Immature natural killer cell (primary cell): Measurements from ENCODE around the gene TMEM138. TPM values are rescaled to one million over a fixed set of nuclear protein-coding genes. Genes with fewer than 3 reads are reported as not detected.
A peak's percentile ranks its signal among the peaks of the same experiment; 100 is the strongest.

Experiments used
- DNase-seq, 3 donors: peaks; one replicate each; pipeline ENCODE4 v3.0.0; 2022; ENCODE audit warnings: mixed read lengths in 1 of 3
- H3K27ac Mint-ChIP-seq, 6 donors: one replicate each; pipeline ENCODE4 v1.8.0; 2020; ENCODE audit warnings: mixed read lengths in 6 of 6, mild to moderate bottlenecking in 5 of 6, inconsistent platforms in 4 of 6, moderate library complexity in 3 of 6
- H3K27me3 Mint-ChIP-seq, 3 donors: one replicate each; pipeline ENCODE4 v1.8.0; 2020 to 2021; ENCODE audit warnings: low read depth in 3 of 3, mild to moderate bottlenecking in 3 of 3, mixed read lengths in 3 of 3, moderate library complexity in 3 of 3, inconsistent platforms in 1 of 3
- H3K36me3 Mint-ChIP-seq, 3 donors: one replicate each; pipeline ENCODE4 v1.8.0; 2020; ENCODE audit warnings: mixed read lengths in 3 of 3, inconsistent platforms in 2 of 3, mild to moderate bottlenecking in 2 of 3
- H3K4me1 Mint-ChIP-seq, 2 donors: one replicate each; pipeline ENCODE4 v1.8.0; 2020; ENCODE audit warnings: inconsistent platforms in 2 of 2, mild to moderate bottlenecking in 2 of 2, mixed read lengths in 2 of 2, moderate library complexity in 1 of 2
- H3K4me3 Mint-ChIP-seq, 5 donors: one replicate each; pipeline ENCODE4 v1.8.0; 2020; ENCODE audit warnings: mild to moderate bottlenecking in 5 of 5, mixed read lengths in 5 of 5, inconsistent platforms in 3 of 5, moderate library complexity in 3 of 5
- H3K9me3 Mint-ChIP-seq, 6 donors: one replicate each; pipeline ENCODE4 v1.8.0; 2020; ENCODE audit warnings: mild to moderate bottlenecking in 6 of 6, mixed read lengths in 6 of 6, inconsistent platforms in 4 of 6, moderate library complexity in 3 of 6
- polyA plus RNA-seq, 3 donors: library from polyadenylated mRNA; unstranded; fragments of 300-500 nt; fragmentation: Illumina TruSeq; gene quantifications; one replicate each; pipeline ENCODE4 v1.2.3, GENCODE V29; 2021

The TMEM138 gene
- polyA plus RNA-seq, 3 donors from 2014 or later, result 28.4 to 61.4 (median 57.5) TPM

- H3K4me1 Mint-ChIP-seq, result no peaks in the 10 kb centered on the region
- H3K9me3 Mint-ChIP-seq, result no peaks in the 10 kb centered on the region
- H3K27ac Mint-ChIP-seq, result no peak overlapping the region
- DNase-seq, result no peak
- peaks cover 0 to 2% (median 0%) of the 10 kb centered on the region in 3 donors for H3K27me3 Mint-ChIP-seq
- peaks cover 8 to 14% (median 8%) of the 10 kb centered on the region in 3 donors for H3K36me3 Mint-ChIP-seq
- no peak overlapping the region for H3K4me3 Mint-ChIP-seq
These were observed 14.2 kb upstream of the TMEM138 start for GRCh38 chr11:61347916-61348461.

- Mint-ChIP-seq H3K4me3 (no peak overlapping the region), H3K36me3 (peaks cover 14 to 21% (median 15%) of the 10 kb centered on the region in 3 donors), H3K4me1 (no peaks in the 10 kb centered on the region), H3K9me3 (no peaks in the 10 kb centered on the region), H3K27me3 (peaks cover 0 to 2% (median 0%) of the 10 kb centered on the region in 3 donors), H3K27ac (no peak overlapping the region)
- DNase-seq, result no peak
These were observed 12.9 kb upstream of the TMEM138 start for GRCh38 chr11:61349189-61349751.

GRCh38 chr11:61349916-61350315 lies 12.3 kb upstream of the TMEM138 start:
- DNase-seq, result no peak
- no peaks in the 10 kb centered on the region for H3K9me3 Mint-ChIP-seq
- no peaks in the 10 kb centered on the region for H3K4me1 Mint-ChIP-seq
- peaks cover 0 to 2% (median 0%) of the 10 kb centered on the region in 3 donors for H3K27me3 Mint-ChIP-seq
- peaks cover 14 to 21% (median 15%) of the 10 kb centered on the region in 3 donors for H3K36me3 Mint-ChIP-seq
- peak overlapping the region in 2 of 6 donors; percentile 53 to 69 for H3K27ac Mint-ChIP-seq
- H3K4me3 Mint-ChIP-seq, result no peak overlapping the region

GRCh38 chr11:61350336-61350735 lies 11.8 kb upstream of the TMEM138 start:
- peaks cover 0 to 2% (median 0%) of the 10 kb centered on the region in 3 donors for H3K27me3 Mint-ChIP-seq
- DNase-seq, result no peak
- no peak overlapping the region for H3K4me3 Mint-ChIP-seq
- H3K36me3 Mint-ChIP-seq, result peaks cover 14 to 25% (median 15%) of the 10 kb centered on the region in 3 donors
- no peak overlapping the region for H3K27ac Mint-ChIP-seq
- H3K4me1 Mint-ChIP-seq, result no peaks in the 10 kb centered on the region
- H3K9me3 Mint-ChIP-seq, result no peaks in the 10 kb centered on the region

GRCh38 chr11:61350803-61351202 lies 11.4 kb upstream of the TMEM138 start:
- no peak for DNase-seq
- H3K4me3 Mint-ChIP-seq, result no peak overlapping the region
- H3K27me3 Mint-ChIP-seq, result peaks cover 0 to 2% (median 0%) of the 10 kb centered on the region in 3 donors
- no peaks in the 10 kb centered on the region for H3K9me3 Mint-ChIP-seq
- no peak overlapping the region for H3K27ac Mint-ChIP-seq
- H3K36me3 Mint-ChIP-seq, result peaks cover 14 to 25% (median 15%) of the 10 kb centered on the region in 3 donors
- H3K4me1 Mint-ChIP-seq, result no peaks in the 10 kb centered on the region

- Mint-ChIP-seq H3K9me3 (no peaks in the 10 kb centered on the region), H3K36me3 (peaks cover 14 to 25% (median 15%) of the 10 kb centered on the region in 3 donors), H3K4me1 (no peaks in the 10 kb centered on the region), H3K27me3 (peaks cover 0 to 2% (median 0%) of the 10 kb centered on the region in 3 donors), H3K27ac (no peak overlapping the region), H3K4me3 (no peak overlapping the region)
- DNase-seq, result no peak
These were observed 10.1 kb upstream of the TMEM138 start for GRCh38 chr11:61352038-61352437.

GRCh38 chr11:61353131-61354067 lies 8.8 kb upstream of the TMEM138 start:
- Mint-ChIP-seq H3K4me3 (no peak overlapping the region), H3K9me3 (no peaks in the 10 kb centered on the region), H3K4me1 (peaks cover 0 to 2% of the 10 kb centered on the region in 2 donors), H3K27me3 (peaks cover 0 to 2% (median 0%) of the 10 kb centered on the region in 3 donors), H3K27ac (no peak overlapping the region), H3K36me3 (peaks cover 14 to 25% (median 15%) of the 10 kb centered on the region in 3 donors)
- no peak for DNase-seq

GRCh38 chr11:61354208-61354607 lies 8.0 kb upstream of the TMEM138 start:
- Mint-ChIP-seq H3K4me3 (no peak overlapping the region), H3K27ac (no peak overlapping the region), H3K9me3 (no peaks in the 10 kb centered on the region), H3K27me3 (peaks cover 0 to 2% (median 0%) of the 10 kb centered on the region in 3 donors), H3K36me3 (peaks cover 14 to 25% (median 15%) of the 10 kb centered on the region in 3 donors), H3K4me1 (peaks cover under 1 to 3% of the 10 kb centered on the region in 2 donors)
- DNase-seq, result no peak

- H3K4me3 Mint-ChIP-seq, result no peak overlapping the region
- peaks cover 11 to 17% (median 12%) of the 10 kb centered on the region in 3 donors for H3K36me3 Mint-ChIP-seq
- no peak overlapping the region for H3K27ac Mint-ChIP-seq
- H3K4me1 Mint-ChIP-seq, result peaks cover 19 to 20% of the 10 kb centered on the region in 2 donors
- no peak for DNase-seq
- H3K27me3 Mint-ChIP-seq, result peaks cover 0 to 2% (median 2%) of the 10 kb centered on the region in 3 donors
- H3K9me3 Mint-ChIP-seq, result no peaks in the 10 kb centered on the region
These were observed 5.5 kb upstream of the TMEM138 start for GRCh38 chr11:61356706-61357105.

- Mint-ChIP-seq H3K27ac (peak overlapping the region in 1 of 6 donors; percentile 55), H3K4me3 (no peak overlapping the region), H3K27me3 (peaks cover 0 to 7% (median 3%) of the 10 kb centered on the region in 3 donors), H3K4me1 (peaks cover 23 to 25% of the 10 kb centered on the region in 2 donors), H3K9me3 (no peaks in the 10 kb centered on the region), H3K36me3 (peaks cover 11 to 14% (median 11%) of the 10 kb centered on the region in 3 donors)
- no peak for DNase-seq
These were observed 4.8 kb upstream of the TMEM138 start for GRCh38 chr11:61357233-61357893.

GRCh38 chr11:61357894-61358239 lies 4.3 kb upstream of the TMEM138 start:
- H3K4me3 Mint-ChIP-seq, result no peak overlapping the region
- peaks cover 7 to 11% (median 8%) of the 10 kb centered on the region in 3 donors for H3K36me3 Mint-ChIP-seq
- H3K27ac Mint-ChIP-seq, result peak overlapping the region in 1 of 6 donors; percentile 55
- H3K27me3 Mint-ChIP-seq, result peaks cover 0 to 7% (median 4%) of the 10 kb centered on the region in 3 donors
- no peaks in the 10 kb centered on the region for H3K9me3 Mint-ChIP-seq
- no peak for DNase-seq
- H3K4me1 Mint-ChIP-seq, result peaks cover 28 to 30% of the 10 kb centered on the region in 2 donors

GRCh38 chr11:61358566-61358965 lies 3.6 kb upstream of the TMEM138 start:
- H3K9me3 Mint-ChIP-seq, result no peaks in the 10 kb centered on the region
- H3K36me3 Mint-ChIP-seq, result peaks cover 1 to 5% (median 1%) of the 10 kb centered on the region in 3 donors
- no peak overlapping the region for H3K4me3 Mint-ChIP-seq
- peaks cover 35 to 37% of the 10 kb centered on the region in 2 donors for H3K4me1 Mint-ChIP-seq
- no peak for DNase-seq
- H3K27me3 Mint-ChIP-seq, result peaks cover 0 to 7% (median 4%) of the 10 kb centered on the region in 3 donors
- H3K27ac Mint-ChIP-seq, result no peak overlapping the region

- Mint-ChIP-seq H3K4me3 (peak overlapping the region in 2 of 5 donors; percentile 40 to 57), H3K36me3 (peaks cover 0 to 4% (median 0%) of the 10 kb centered on the region in 3 donors), H3K9me3 (no peaks in the 10 kb centered on the region), H3K27me3 (peaks cover 0 to 7% (median 4%) of the 10 kb centered on the region in 3 donors), H3K27ac (no peak overlapping the region), H3K4me1 (peaks cover 39 to 44% of the 10 kb centered on the region in 2 donors)
- no peak for DNase-seq
These were observed 2.7 kb upstream of the TMEM138 start for GRCh38 chr11:61359516-61359915.
